ENCODE results near the gene CYP27A1. TPM values are rescaled to one million over a fixed set of nuclear protein-coding genes. Genes with fewer than 3 reads are reported as not detected.

CYP27A1 gene
- not detected for total RNA-seq

DNA sequence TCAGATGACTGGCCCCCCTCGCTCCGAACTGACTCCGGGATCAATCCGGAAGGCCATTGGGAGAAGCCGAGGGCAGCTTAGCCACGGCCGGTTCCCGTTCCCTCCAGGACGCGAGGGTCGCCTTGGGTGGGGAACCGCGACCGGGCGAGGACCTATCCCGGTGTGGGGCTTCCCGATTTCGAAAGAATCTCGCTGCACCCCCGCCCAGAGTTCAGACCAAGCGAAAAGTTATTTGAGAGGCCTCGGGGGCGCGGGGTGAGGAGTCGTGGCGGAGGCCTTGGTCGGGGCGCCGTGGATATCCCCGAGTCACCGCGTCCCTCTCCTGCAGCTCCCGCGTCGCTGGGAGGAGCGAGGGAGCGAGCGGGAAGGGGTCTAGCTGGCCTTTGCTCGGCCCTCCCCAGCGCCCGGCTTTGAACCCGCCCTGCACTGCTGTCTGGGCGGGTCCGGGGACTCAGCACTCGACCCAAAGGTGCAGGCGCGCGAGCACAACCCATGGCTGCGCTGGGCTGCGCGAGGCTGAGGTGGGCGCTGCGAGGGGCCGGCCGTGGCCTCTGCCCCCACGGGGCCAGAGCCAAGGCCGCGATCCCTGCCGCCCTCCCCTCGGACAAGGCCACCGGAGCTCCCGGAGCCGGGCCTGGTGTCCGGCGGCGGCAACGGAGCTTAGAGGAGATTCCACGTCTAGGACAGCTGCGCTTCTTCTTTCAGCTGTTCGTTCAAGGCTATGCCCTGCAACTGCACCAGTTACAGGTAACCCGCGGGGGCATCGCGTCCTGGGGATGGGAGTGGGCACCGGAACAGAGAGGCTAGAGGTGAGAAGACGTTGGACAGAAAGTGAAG lies at the start of gene CYP27A1:
CYP27A1 (plus strand) TSS at position 457 of the 837 bp plus-strand sequence; CDS start at position 493, 36 bp downstream.
- peaks cover 9% of the 10 kb centered on the region for H3K4me1 Mint-ChIP-seq
- H3K27me3 Mint-ChIP-seq = peaks cover 59% of the 10 kb centered on the region
- peaks cover 12% of the 10 kb centered on the region for H3K36me3 Mint-ChIP-seq
- peaks cover 5% of the 10 kb centered on the region for H3K9me3 Mint-ChIP-seq (ENCODE audit: low read depth)
- CTCF ChIA-PET = interaction anchor here (1.3 to 1.8 kb wide), 2 partner anchors 48 to 69 kb away, joined by 3 to 4 read pairs; no protein-coding TSS in a partner anchor
- H3K4me3 Mint-ChIP-seq = no peak within 1 kb of the TSS
- ATAC-seq (no peak), DNase-seq (no peak)
- H3K27ac Mint-ChIP-seq = no peak within 1 kb of the TSS

DNA sequence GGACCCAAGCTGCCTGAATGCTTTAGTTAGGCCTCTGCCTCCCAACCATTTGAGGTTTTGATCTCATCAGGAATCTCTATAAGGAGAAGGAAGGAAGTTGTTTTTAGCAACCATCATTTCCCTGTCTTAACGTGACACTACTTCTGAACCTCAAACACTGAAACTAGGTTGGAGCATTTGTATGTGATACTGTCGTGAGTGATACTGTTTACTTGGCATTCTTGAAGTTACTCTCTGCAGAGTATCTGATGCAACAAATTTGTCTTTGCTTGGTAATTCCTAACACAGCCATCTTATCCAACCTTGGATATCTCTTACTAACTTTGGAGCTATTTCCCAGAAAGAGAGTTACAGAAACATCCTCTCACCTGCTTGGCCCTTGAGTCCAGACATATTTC lies 49.2 kb upstream of the CYP27A1 start:
- Mint-ChIP-seq H3K27me3 (no peaks in the 10 kb centered on the region), H3K27ac (no peak overlapping the region), H3K4me1 (peaks cover 23% of the 10 kb centered on the region), H3K4me3 (no peak overlapping the region), H3K36me3 (peaks cover 18% of the 10 kb centered on the region), H3K9me3 (ENCODE audit: low read depth) (peaks cover 1% of the 10 kb centered on the region)
- CTCF ChIA-PET = interaction anchor here (1.5 kb wide), 1 partner anchor 74 kb away, joined by 4 read pairs; no protein-coding TSS in a partner anchor
- DNase-seq = no peak
- ATAC-seq = no peak

GRCh38 chr2:218733171-218734021 lies 48.6 kb upstream of the CYP27A1 start:
- DNase-seq (peak; percentile 48), ATAC-seq (peak; percentile 42)
- peaks cover 23% of the 10 kb centered on the region for H3K4me1 Mint-ChIP-seq
- no peak overlapping the region for H3K4me3 Mint-ChIP-seq
- CTCF ChIA-PET = interaction anchor here (1.5 kb wide), 1 partner anchor 75 kb away, joined by 4 read pairs; no protein-coding TSS in a partner anchor
- no peaks in the 10 kb centered on the region for H3K9me3 Mint-ChIP-seq (ENCODE audit: low read depth)
- no peaks in the 10 kb centered on the region for H3K27me3 Mint-ChIP-seq
- H3K27ac Mint-ChIP-seq = no peak overlapping the region
- peaks cover 16% of the 10 kb centered on the region for H3K36me3 Mint-ChIP-seq

DNA sequence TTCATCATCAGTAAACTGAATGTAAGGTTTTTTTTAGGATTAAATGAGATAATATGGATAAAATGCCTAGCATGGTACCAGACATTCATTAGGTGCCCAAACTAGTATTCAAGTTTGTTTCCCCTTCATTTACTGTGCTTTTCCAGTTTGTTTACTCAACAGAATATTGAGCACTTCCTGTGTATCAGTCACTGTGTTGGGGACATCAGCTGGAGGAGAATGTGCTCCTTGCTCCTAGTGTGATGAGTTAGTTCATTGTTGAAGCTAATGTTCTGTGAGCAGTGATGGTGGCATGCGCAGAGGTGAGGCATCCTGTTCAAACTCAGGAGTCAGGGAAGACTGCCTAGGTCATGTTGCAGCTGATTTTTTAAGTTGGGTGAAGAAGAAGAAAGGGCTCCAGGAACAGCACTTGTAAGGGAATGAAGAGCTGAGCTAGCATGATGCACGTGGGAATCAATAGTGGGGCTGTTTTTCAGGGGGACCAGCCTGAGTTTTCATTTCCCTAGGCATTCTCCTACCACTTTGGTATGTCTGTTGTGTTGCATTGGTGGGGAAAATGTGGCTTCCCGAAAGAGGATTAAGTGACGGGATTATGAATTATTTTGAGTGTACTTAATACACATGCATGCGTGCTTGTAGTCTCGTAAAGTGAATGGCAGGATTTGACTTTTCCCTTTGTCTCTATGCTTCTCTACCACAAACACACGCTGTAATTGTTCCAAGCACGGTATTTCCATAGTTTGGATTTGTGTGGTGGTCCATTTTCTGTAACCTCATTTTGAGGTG lies 47.6 kb upstream of the CYP27A1 start:
- CTCF ChIA-PET = no interaction called here
- H3K27ac Mint-ChIP-seq = no peak overlapping the region
- no peak overlapping the region for H3K4me3 Mint-ChIP-seq
- no peaks in the 10 kb centered on the region for H3K27me3 Mint-ChIP-seq
- ATAC-seq = no peak
- no peaks in the 10 kb centered on the region for H3K9me3 Mint-ChIP-seq (ENCODE audit: low read depth)
- peaks cover 13% of the 10 kb centered on the region for H3K36me3 Mint-ChIP-seq
- DNase-seq = no peak
- H3K4me1 Mint-ChIP-seq = peaks cover 23% of the 10 kb centered on the region

DNA sequence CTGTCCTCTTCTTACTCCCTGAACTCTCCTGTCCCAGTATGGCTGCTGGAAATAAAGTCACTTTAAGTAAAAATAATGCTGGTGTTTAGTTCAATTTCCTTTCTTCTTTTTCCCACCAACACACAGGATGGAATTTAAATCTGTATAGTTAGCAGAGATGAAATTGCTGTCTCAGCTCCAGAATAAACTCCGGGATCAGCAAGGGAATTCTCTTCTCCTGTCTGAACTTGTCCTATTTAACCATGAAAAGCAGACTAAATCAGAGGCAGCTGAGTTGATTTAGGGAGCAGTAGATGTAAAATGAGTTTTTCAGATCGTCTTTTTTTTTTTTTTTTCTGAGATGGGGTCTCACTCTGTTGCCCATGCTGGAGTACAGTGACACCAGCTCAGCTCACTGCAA lies 45.4 kb upstream of the CYP27A1 start:
- Mint-ChIP-seq H3K9me3 (ENCODE audit: low read depth) (no peaks in the 10 kb centered on the region), H3K4me1 (peaks cover 23% of the 10 kb centered on the region), H3K4me3 (no peak overlapping the region), H3K27ac (no peak overlapping the region), H3K36me3 (peaks cover 18% of the 10 kb centered on the region), H3K27me3 (no peaks in the 10 kb centered on the region)
- DNase-seq (no peak), ATAC-seq (no peak)
- CTCF ChIA-PET = interaction anchor here (1.4 to 2.1 kb wide), 2 partner anchors 9 to 111 kb away, joined by 3 to 8 read pairs; no protein-coding TSS in a partner anchor

DNA sequence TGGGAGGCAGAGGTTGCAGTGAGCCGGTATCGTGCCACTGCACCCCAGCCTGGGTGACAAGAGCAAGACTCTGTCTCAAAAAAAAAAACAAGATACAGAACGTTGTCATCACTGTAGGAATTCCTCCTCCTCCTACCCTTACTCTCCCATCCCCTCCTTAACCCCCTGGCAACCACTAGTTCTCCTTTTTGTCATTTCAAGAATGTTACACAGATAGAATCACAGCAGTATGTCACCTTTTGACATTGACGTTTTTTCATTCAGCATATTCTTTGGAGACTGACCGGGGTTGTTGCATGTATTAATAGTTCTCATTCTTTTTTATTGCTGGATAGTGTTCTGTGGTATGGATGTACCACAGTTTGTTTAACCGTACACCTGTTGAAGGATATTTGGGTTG lies 38.9 kb upstream of the CYP27A1 start:
- ATAC-seq = no peak
- DNase-seq = no peak
- no peak overlapping the region for H3K4me3 Mint-ChIP-seq
- H3K27ac Mint-ChIP-seq = no peak overlapping the region
- peaks cover 10% of the 10 kb centered on the region for H3K4me1 Mint-ChIP-seq
- no peaks in the 10 kb centered on the region for H3K9me3 Mint-ChIP-seq (ENCODE audit: low read depth)
- CTCF ChIA-PET = interaction anchor here (1.0 kb wide), 1 partner anchor 104 kb away, joined by 3 read pairs; no protein-coding TSS in a partner anchor
- H3K27me3 Mint-ChIP-seq = no peaks in the 10 kb centered on the region
- peaks cover 32% of the 10 kb centered on the region for H3K36me3 Mint-ChIP-seq

GRCh38 chr2:218744615-218745014 lies 37.3 kb upstream of the CYP27A1 start:
- H3K9me3 Mint-ChIP-seq (ENCODE audit: low read depth) = no peaks in the 10 kb centered on the region
- peaks cover 39% of the 10 kb centered on the region for H3K36me3 Mint-ChIP-seq
- peaks cover 10% of the 10 kb centered on the region for H3K4me1 Mint-ChIP-seq
- H3K27me3 Mint-ChIP-seq = no peaks in the 10 kb centered on the region
- DNase-seq (no peak), ATAC-seq (no peak)
- H3K4me3 Mint-ChIP-seq = no peak overlapping the region
- no peak overlapping the region for H3K27ac Mint-ChIP-seq
- CTCF ChIA-PET = no interaction called here

DNA sequence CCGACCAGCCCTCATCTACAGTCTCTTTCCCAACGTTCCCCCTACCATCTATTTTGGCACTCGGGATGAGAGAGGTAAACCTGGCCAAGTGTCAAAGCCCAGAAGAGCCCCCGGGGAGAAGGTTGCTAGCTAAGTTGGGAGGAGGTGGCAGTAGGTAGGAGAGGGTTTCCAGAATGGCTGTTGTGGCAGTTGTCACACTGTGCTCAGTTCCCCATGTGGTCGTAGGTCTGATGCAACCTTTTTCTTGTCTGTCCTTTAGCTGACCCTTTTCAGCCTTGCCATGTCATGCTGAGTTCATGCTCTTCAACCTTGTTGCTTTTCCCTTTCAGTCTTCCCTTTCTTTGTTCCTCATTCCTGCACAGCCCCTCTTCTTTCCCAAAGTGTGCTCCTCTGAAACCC lies 36.8 kb upstream of the CYP27A1 start:
- Mint-ChIP-seq H3K36me3 (peaks cover 36% of the 10 kb centered on the region), H3K27me3 (no peaks in the 10 kb centered on the region), H3K4me1 (peaks cover 10% of the 10 kb centered on the region), H3K9me3 (ENCODE audit: low read depth) (no peaks in the 10 kb centered on the region), H3K27ac (no peak overlapping the region), H3K4me3 (no peak overlapping the region)
- CTCF ChIA-PET = interaction anchor here (1.3 to 1.4 kb wide), 2 partner anchors 14 to 18 kb away, joined by 5 read pairs; no protein-coding TSS in a partner anchor
- ATAC-seq (no peak), DNase-seq (no peak)

DNA sequence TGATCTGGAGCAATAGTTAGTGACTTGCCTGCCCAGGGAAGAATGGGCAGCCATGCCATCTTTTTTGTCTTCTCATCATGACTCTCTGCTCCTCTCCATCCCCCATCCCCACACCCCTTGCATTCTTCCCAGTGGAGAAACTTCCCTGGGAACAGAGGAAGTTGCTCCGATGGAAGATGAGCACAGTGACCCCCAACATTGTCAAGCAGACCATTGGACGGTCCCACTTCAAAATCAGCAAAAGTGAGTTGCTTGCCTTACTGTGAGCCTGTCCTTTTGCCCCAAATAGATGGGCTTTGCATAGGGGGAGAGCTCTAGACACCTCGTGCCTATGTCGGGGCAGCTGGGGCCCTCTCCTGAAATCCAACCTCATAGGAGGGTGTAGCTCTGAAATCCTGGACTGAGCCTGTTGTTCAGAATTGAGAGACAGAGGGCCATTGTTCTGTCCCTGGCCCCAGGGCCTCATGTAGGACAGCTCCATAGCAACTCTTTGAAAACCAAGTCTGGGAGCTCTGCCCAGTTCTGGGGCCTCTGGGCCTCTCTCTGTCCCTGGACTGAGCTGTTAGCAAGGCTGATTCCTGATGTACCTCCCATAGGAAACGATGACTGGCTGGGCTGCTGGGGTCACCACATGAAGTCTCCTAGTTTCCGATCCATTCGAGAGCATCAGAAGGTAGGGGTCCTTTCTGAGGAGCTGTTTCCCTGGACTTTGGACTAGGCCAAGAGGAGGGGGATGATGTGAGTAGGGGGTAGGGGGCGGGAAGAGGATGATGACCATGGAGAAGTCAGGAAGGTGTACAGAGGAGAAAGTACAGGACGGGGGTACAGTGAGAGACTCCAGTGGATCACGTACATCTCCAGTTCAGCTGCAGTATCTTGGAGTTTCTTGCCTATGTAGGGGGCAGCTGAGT lies 36.1 kb upstream of the CYP27A1 start:
- DNase-seq (no peak), ATAC-seq (no peak)
- no peaks in the 10 kb centered on the region for H3K27me3 Mint-ChIP-seq
- no peak overlapping the region for H3K4me3 Mint-ChIP-seq
- H3K27ac Mint-ChIP-seq = no peak overlapping the region
- peaks cover 36% of the 10 kb centered on the region for H3K36me3 Mint-ChIP-seq
- H3K4me1 Mint-ChIP-seq = peaks cover 10% of the 10 kb centered on the region
- H3K9me3 Mint-ChIP-seq (ENCODE audit: low read depth) = no peaks in the 10 kb centered on the region
- CTCF ChIA-PET = interaction anchor here (0.5 to 1.8 kb wide), 5 partner anchors 14 to 102 kb away, joined by 4 to 8 read pairs (median 5); partner anchors contain the start of gene TTLL4

GRCh38 chr2:218746470-218746795 lies 35.5 kb upstream of the CYP27A1 start:
- ATAC-seq (no peak), DNase-seq (no peak)
- no peaks in the 10 kb centered on the region for H3K27me3 Mint-ChIP-seq
- H3K27ac Mint-ChIP-seq = no peak overlapping the region
- peaks cover 36% of the 10 kb centered on the region for H3K36me3 Mint-ChIP-seq
- H3K9me3 Mint-ChIP-seq (ENCODE audit: low read depth) = no peaks in the 10 kb centered on the region
- CTCF ChIA-PET = interaction anchor here (0.5 to 1.8 kb wide), 5 partner anchors 14 to 101 kb away, joined by 4 to 8 read pairs (median 5); partner anchors contain the start of gene TTLL4
- H3K4me3 Mint-ChIP-seq = no peak overlapping the region
- peaks cover 10% of the 10 kb centered on the region for H3K4me1 Mint-ChIP-seq

GRCh38 chr2:218746960-218747359 lies 35.0 kb upstream of the CYP27A1 start:
- no peak overlapping the region for H3K27ac Mint-ChIP-seq
- CTCF ChIA-PET = interaction anchor here (0.8 to 1.8 kb wide), 3 partner anchors 24 to 101 kb away, joined by 3 to 8 read pairs (median 5); partner anchors contain the start of gene TTLL4
- ATAC-seq = no peak
- H3K36me3 Mint-ChIP-seq = peaks cover 38% of the 10 kb centered on the region
- H3K4me3 Mint-ChIP-seq = no peak overlapping the region
- no peaks in the 10 kb centered on the region for H3K27me3 Mint-ChIP-seq
- H3K9me3 Mint-ChIP-seq (ENCODE audit: low read depth) = no peaks in the 10 kb centered on the region
- H3K4me1 Mint-ChIP-seq = peaks cover 10% of the 10 kb centered on the region
- DNase-seq = no peak

All from activated CD8-positive, alpha-beta memory T cell treated with anti-CD3 and anti-CD28 coated beads, Interleukin-2, amount 10 ng/mL, durations not matched to agents 7 days and 5 days (primary cell).